Sigmoid colon (tissue), 3 donors: ENCODE measurements around the gene APLNR.

Experiments
- CTCF ChIP-seq, 4 experiments: fragments of 450-650 bp in 3 of 4; fragments of 200-600 bp in 1 of 4; IDR thresholded peaks; one replicate each; pipeline ENCODE4 v1.5.1; 2016 to 2019; ENCODE audit warnings: antibody characterized with exemption in 4 of 4, mild to moderate bottlenecking in 3 of 4, moderate library complexity in 2 of 4
- POLR2A ChIP-seq, 2 donors: fragments of 450-650 bp; IDR thresholded peaks; one replicate each; pipeline ENCODE4 v1.6.1; 2016; ENCODE audit warnings: antibody characterized with exemption in 2 of 2, mild to moderate bottlenecking in 2 of 2, moderate library complexity in 2 of 2

- TF ChIP-seq CTCF (IDR thresholded peaks at IDR 0.05) (no peak), POLR2A (IDR thresholded peaks at IDR 0.05) (no peak)
Measured at GRCh38 chr11:57275582-57275981, 38.5 kb upstream of the APLNR start.
